Measurements from ENCODE around the gene RBM20. TPM values are rescaled to one million over a fixed set of nuclear protein-coding genes. Genes with fewer than 3 reads are reported as not detected.

Gene RBM20
- total and polyA plus RNA-seq, 2 of the 13 experiments (the other 11 are each of a cell fraction or from before 2014, with no cell fraction given), result 0.02 to 0.22 TPM

DNA sequence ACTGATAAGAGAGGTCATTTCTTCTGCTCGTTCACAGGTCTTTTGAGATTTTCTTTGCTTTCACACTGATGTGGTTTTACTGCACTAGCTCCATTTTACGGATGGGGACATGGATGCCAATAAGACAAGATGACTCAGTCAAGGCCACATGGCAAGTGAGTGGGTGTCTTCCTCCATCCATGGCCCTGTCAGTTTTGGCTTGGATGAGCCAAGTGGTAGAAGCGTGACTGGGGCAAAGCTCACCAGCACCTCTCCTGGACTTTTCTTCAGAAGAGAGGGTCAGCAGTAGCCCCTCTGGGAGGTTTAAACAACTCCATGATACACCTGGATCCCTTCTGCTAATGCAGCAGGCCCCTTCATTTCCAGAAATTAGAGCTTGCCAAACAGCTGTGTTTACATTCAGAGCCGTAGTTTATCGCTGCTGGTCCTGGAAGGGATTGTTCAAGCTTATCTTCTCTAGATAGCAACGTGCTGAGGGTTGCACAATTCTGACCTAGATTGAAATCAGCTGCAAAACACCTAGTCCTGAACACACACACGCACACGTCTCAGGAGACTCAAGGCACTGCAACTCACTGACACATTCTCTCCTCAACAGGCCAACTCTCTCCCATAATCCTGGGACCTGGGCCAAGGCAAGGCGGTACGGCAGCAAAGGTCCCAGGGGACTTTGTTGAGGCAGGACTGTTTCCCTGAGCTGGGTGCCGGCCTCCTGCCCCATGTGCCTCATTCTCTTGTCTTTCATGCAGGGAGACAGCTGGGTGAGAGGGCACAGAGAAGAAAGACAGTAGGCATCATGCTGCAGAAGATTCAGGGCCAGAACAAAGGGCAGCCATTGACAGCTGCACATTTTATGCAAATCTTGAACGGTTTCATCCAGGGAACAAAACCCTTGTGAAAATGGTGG lies 213.4 kb downstream of the RBM20 start (continued):
- TF ChIP-seq, protein P1, sequence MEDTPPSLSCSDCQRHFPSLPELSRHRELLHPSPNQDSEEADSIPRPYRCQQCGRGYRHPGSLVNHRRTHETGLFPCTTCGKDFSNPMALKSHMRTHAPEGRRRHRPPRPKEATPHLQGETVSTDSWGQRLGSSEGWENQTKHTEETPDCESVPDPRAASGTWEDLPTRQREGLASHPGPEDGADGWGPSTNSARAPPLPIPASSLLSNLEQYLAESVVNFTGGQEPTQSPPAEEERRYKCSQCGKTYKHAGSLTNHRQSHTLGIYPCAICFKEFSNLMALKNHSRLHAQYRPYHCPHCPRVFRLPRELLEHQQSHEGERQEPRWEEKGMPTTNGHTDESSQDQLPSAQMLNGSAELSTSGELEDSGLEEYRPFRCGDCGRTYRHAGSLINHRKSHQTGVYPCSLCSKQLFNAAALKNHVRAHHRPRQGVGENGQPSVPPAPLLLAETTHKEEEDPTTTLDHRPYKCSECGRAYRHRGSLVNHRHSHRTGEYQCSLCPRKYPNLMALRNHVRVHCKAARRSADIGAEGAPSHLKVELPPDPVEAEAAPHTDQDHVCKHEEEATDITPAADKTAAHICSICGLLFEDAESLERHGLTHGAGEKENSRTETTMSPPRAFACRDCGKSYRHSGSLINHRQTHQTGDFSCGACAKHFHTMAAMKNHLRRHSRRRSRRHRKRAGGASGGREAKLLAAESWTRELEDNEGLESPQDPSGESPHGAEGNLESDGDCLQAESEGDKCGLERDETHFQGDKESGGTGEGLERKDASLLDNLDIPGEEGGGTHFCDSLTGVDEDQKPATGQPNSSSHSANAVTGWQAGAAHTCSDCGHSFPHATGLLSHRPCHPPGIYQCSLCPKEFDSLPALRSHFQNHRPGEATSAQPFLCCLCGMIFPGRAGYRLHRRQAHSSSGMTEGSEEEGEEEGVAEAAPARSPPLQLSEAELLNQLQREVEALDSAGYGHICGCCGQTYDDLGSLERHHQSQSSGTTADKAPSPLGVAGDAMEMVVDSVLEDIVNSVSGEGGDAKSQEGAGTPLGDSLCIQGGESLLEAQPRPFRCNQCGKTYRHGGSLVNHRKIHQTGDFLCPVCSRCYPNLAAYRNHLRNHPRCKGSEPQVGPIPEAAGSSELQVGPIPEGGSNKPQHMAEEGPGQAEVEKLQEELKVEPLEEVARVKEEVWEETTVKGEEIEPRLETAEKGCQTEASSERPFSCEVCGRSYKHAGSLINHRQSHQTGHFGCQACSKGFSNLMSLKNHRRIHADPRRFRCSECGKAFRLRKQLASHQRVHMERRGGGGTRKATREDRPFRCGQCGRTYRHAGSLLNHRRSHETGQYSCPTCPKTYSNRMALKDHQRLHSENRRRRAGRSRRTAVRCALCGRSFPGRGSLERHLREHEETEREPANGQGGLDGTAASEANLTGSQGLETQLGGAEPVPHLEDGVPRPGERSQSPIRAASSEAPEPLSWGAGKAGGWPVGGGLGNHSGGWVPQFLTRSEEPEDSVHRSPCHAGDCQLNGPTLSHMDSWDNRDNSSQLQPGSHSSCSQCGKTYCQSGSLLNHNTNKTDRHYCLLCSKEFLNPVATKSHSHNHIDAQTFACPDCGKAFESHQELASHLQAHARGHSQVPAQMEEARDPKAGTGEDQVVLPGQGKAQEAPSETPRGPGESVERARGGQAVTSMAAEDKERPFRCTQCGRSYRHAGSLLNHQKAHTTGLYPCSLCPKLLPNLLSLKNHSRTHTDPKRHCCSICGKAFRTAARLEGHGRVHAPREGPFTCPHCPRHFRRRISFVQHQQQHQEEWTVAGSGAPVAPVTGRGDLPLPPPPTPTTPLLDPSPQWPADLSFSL (CRISPR knock-in tag; IDR thresholded peaks at IDR 0.05), result no peak
- TF ChIP-seq ZFX (CRISPR knock-in tag; IDR thresholded peaks at IDR 0.05; ENCODE audit: low read depth), result peak; percentile 43; the same call in 1 of the 2 replicates
- TF ChIP-seq ZNF414 (CRISPR knock-in tag; IDR thresholded peaks at IDR 0.05), result no peak
- TF ChIP-seq ZBTB8A (CRISPR knock-in tag; IDR thresholded peaks at IDR 0.05; ENCODE audit: borderline replicate concordance, low read depth), result no peak
- TF ChIP-seq ATF4 (CRISPR knock-in tag; IDR thresholded peaks at IDR 0.05), result peak in 1 of 2 experiments; percentile 51; a peak in 1 of 4 replicates
- TF ChIP-seq SALL1 (CRISPR knock-in tag; IDR thresholded peaks at IDR 0.05), result peak; percentile 73
- TF ChIP-seq ZNF598 (CRISPR knock-in tag; IDR thresholded peaks at IDR 0.05; ENCODE audit: borderline replicate concordance), result no peak; the same call in 1 of the 2 replicates
- no peak for TF ChIP-seq ZNF572 (CRISPR knock-in tag; IDR thresholded peaks at IDR 0.05)
- TF ChIP-seq ZNF292 (CRISPR knock-in tag; IDR thresholded peaks at IDR 0.05; ENCODE audit: borderline replicate concordance, low read depth), result peak; percentile 84; the same call in 1 of the 2 replicates
- 0 out of 3 replicates have a peak, but pooled peaks have one; percentile 15 for TF ChIP-seq MXI1 (IDR thresholded peaks at IDR 0.05; ENCODE audit: borderline replicate concordance, low read depth, low read length)
- peak; percentile 64 for TF ChIP-seq MED1 (CRISPR knock-in tag; IDR thresholded peaks at IDR 0.05)
- peak; percentile 54; the same call in 1 of the 2 replicates for TF ChIP-seq ZBTB25 (CRISPR knock-in tag; IDR thresholded peaks at IDR 0.05)
